Urinary bladder (tissue), 4 donors: Measurements from ENCODE around the gene HOXB3. TPM values are rescaled to one million over a fixed set of nuclear protein-coding genes. Genes with fewer than 3 reads are reported as not detected.

ENCODE experiments used
- DNase-seq: peaks from one replicate; pipeline ENCODE4 v3.0.0-alpha.2; 2015; ENCODE audit errors: extremely low spot score
- H3K27ac ChIP-seq: one replicate; pipeline ENCODE4 v1.5.1; 2013; ENCODE audit warnings: low read depth, mild to moderate bottlenecking, moderate library complexity
- H3K36me3 ChIP-seq: one replicate; pipeline ENCODE4 v1.6.1; 2013; ENCODE audit warnings: mild to moderate bottlenecking, moderate library complexity; ENCODE audit not compliant: insufficient read depth
- H3K4me1 ChIP-seq: one replicate; pipeline ENCODE4 v1.6.1; 2013; ENCODE audit warnings: mild to moderate bottlenecking, moderate library complexity; ENCODE audit not compliant: insufficient read depth
- H3K4me3 ChIP-seq: one replicate; pipeline ENCODE4 v1.5.1; 2013; ENCODE audit warnings: low read depth, low read length
- WGBS: extraction: QIAGEN DNeasy Blood & Tissue Kit; methylation state at CpG from one replicate; pipeline ENCODE4 v1.1.7; 2013; 5-methylcytosine and 5-hydroxymethylcytosine counted together
- polyA plus RNA-seq: library from polyadenylated mRNA; stranded (reverse); fragments of 200-250 nt; gene quantifications from one replicate; pipeline ENCODE4 v1.2.3, GENCODE V29; 2013
- small RNA-seq: library from RNA; depleted of rRNA; stranded (forward); fragments of <200 nt; gene quantifications from one replicate; pipeline ENCODE3, GENCODE V24; 2014
- total RNA-seq: library from RNA; depleted of rRNA; stranded (reverse); fragments of >200 nt; gene quantifications from one replicate; pipeline ENCODE4 v1.2.3, GENCODE V29; 2014
- donor health status: healthy with polysubstance abuse.
- donor health status: healthy.

The HOXB3 gene
- total and polyA plus RNA-seq, 2 donors = 6.1 to 10.8 TPM

DNA sequence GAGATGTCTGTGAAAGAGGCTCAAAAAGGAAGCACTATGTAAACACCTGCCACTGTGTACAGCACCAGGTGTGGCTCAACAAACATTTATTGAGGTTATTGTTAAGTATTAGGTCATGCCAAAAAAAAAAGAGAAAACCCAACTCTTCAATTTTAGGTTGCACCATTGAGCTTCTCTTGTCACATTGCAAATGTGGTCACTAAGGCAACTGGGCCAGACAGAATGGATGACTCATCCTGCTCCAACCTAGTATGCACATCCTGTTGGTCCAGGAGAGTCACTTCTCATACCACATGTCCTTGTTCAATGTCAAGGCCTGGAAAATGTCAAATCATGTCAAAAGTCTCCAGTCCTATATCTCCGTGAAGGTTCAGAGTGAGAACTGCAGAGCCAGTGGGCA lies 84.3 kb downstream of the HOXB3 start:
- DNase-seq = no peak
- Histone ChIP-seq H3K4me1 (no peaks in the 10 kb centered on the region), H3K36me3 (no peaks in the 10 kb centered on the region), H3K27ac (no peak overlapping the region), H3K4me3 (no peak overlapping the region)
- 56% methylated on average over 1 of the region's 1 CpG for WGBS

DNA sequence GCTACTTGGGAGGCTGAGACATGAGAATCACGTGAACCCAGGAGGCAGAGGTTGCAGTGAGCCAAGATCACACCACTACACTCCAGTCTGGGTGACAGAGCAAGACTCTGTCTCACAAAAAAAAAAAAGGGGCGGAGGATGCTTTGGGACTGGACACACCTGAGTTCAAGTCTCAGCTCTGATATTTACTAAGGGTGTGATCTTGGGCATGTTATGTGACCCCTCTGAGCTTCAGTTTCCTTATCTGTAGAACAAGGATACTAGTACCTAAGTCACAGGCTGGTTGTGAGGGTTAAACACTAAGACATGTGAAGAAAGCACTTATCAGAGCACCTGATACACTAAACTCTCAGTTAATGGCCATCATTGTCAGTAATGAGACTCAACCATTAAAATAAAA lies 85.1 kb downstream of the HOXB3 start:
- Histone ChIP-seq H3K4me3 (no peak overlapping the region), H3K4me1 (no peaks in the 10 kb centered on the region), H3K36me3 (no peaks in the 10 kb centered on the region), H3K27ac (no peak overlapping the region)
- no peak for DNase-seq
- WGBS = 87% methylated on average over 2 of the region's 2 CpGs

DNA sequence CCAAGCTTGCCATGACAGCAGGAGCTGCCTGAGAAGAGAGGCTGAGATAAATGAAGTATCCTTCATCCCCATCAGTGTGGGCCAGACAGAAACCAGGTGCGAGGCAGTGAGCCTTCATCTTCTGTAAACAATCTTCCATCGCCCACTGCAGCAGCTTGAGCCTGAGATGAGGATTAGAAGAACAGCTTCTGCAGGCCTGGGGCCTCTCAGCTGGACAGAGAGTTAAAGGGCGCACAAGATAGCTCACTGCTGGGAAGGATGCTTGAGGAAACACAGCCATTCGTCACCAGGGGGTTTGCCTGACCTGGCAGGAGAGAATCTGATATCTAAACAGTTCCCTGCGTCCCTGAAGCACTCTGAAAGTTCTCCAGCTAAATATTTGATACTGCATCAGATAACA lies 86.3 kb downstream of the HOXB3 start:
- Histone ChIP-seq H3K36me3 (no peaks in the 10 kb centered on the region), H3K4me1 (no peaks in the 10 kb centered on the region), H3K27ac (no peak overlapping the region), H3K4me3 (no peak overlapping the region)
- DNase-seq = no peak
- 47% methylated on average over 5 of the region's 5 CpGs for WGBS

DNA sequence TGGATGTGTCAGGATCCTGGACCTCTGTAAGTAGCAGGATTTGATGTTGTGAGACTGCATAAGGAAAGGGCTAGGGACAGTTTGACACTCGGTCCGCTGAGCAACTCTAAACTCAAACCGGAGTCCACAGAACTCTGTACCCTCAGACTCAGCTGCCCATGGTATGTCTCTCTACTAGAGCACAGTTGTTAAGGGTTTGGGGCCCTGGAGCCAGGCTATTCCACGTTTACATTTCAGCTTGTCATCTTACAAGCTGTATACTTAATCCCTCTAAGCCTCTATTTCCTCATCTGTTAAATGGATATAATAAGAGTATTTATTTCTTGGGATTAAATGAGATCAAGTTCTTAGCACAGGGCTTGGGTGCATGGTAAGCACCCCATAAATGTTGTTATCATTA lies 87.1 kb downstream of the HOXB3 start:
- H3K27ac ChIP-seq = no peak overlapping the region

DNA sequence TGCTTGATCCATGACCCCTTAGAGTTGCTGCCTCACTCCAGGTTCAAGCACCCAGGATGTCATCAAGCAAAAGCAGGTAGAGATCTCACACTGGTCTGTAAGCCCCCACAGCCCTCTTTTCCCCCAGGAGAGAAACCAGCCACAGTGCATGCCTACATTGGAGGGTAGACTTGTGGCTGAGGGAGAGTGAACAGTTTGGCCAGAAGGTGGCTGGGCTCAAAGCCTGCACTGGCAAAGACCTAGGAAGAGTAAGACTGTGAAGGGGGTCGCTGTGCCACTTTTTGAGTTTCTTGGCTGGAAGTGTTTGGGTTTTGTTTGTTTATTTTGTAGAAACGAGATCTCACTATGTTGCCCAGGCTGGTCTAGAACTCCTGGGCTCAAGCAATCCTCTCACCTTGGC lies 87.7 kb downstream of the HOXB3 start:
- no peak overlapping the region for H3K27ac ChIP-seq
- 62% methylated on average over 2 of the region's 2 CpGs for WGBS
- no peaks in the 10 kb centered on the region for H3K4me1 ChIP-seq
- H3K4me3 ChIP-seq = no peak overlapping the region
- no peak for DNase-seq
- no peaks in the 10 kb centered on the region for H3K36me3 ChIP-seq

More for the DNA sequence above, 87.1 kb downstream of the HOXB3 start:
- WGBS = 44% methylated on average over 4 of the region's 4 CpGs
- H3K4me1 ChIP-seq = no peaks in the 10 kb centered on the region
- DNase-seq = no peak
- no peak overlapping the region for H3K4me3 ChIP-seq
- H3K36me3 ChIP-seq = no peaks in the 10 kb centered on the region

DNA sequence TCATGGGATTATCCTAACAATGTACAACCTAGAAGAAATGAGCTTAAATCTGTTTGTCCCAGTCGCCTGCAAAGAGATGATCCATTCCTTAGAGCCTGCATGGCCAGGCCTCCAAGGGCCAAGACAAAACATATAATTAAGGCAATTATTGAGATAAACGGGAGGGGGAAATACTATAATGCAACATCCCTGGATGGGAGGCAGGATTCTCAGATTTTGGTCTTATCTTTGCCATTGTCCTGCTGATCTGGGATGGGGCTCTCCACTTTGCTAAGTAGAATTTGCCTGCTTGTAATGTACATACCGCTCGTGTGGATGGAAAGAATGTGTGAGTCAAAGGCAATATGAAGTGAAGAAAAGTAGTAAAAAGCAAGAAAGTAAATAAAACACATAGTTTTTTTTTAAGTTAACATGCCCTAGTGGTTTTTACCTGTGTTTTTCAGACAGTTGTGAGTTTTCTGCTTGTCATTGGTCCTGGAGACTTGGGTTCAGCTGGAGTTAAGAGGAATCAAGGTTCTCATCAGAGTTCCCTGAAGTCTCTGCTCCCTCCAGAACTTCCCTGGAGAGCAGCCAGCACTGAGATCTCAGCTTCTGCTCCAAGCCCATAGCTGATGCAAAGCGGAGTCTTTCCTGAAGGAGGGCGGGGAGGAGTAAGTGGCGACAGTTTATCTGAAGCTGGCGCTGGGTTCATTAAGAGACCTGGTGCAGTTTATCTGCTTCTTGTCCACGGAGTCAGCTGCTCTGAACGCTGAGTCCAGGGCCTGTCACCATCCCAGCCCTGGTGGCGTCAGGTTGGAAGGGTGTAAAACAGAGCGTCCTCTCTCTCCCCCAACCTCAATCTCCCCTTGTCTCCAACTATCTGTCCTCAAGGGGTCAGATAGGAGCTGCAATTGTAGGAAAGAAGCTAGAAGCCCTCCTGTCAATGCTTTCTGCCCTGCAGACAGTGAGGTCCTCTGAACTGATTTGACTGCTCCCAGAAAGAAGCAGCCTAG lies 89.3 kb downstream of the HOXB3 start:
- WGBS = 49% methylated on average over 12 of the region's 12 CpGs
- DNase-seq = no peak
- Histone ChIP-seq H3K27ac (no peak overlapping the region), H3K4me1 (no peaks in the 10 kb centered on the region), H3K4me3 (no peak overlapping the region), H3K36me3 (no peaks in the 10 kb centered on the region)

DNA sequence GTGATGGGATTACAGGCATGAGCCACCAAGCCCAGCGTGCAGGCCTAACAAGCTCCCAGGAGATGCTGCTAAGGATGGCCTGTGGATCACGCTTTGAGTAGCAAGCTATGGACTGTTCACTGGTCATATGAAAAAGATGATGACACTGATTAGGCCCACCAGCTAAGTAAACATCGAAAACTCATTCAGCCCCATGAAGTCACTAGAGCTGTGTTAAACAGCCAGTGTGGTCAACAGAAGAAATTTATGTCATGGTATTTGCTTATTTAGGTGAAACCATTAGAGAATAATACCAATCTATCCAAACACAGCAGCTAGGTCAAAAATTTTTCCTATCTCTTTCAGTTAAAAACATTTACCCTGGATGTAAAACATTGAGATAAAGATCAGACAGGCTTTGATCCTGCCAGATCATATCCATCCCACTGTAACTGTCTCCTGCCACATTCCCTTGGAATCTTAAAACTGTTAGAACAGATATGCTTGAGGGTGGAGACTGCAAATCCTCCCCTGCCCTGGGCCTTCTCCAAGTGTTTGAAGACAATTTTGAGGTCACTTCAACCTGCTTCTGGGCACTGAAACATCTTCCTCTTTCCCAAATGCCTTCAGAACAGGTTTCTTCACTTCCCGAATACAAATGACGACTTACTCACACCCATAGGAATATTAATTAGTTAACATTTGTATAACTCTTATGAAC lies 90.2 kb downstream of the HOXB3 start:
- no peak overlapping the region for H3K27ac ChIP-seq
- H3K4me3 ChIP-seq = no peak overlapping the region
- H3K4me1 ChIP-seq = no peaks in the 10 kb centered on the region
- 92% methylated on average over 5 of the region's 5 CpGs for WGBS
- no peak for DNase-seq
- H3K36me3 ChIP-seq = no peaks in the 10 kb centered on the region

DNA sequence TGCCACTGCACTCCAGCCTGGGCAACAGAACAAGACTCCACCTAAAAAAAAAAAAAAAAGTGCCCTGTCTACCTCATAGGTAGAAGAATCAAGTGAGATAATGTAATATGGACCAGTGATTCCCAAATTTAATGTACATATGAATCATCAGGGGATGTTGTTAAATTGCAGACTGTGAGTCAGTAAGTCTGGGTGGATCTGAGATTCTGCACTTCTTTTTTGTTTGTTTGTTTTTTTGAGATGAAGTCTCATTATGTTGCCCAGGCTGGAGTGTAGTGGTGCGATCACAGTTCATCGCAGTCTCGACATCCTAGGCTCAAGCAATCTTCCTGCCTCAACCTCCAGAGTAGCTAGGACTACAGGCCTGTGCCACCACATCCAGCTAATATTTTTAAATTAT lies 90.8 kb downstream of the HOXB3 start:
- Histone ChIP-seq H3K4me1 (no peaks in the 10 kb centered on the region), H3K4me3 (no peak overlapping the region), H3K36me3 (no peaks in the 10 kb centered on the region), H3K27ac (no peak overlapping the region)
- DNase-seq = no peak
- WGBS = 98% methylated on average over 3 of the region's 3 CpGs

Small RNA genes lying within 50 kb of the gene (small RNA-seq; reads per million reads assigned to genes)
- 0.47 reads per million, percentile 43 among the genes with 10 or more reads in this experiment for gene MIR196A1

Other genes starting within 250 kb of the HOXB3 start
- gene SKAP1, start 160.0 kb downstream of the HOXB3 start, total RNA-seq = 1.7 TPM
- gene SKAP1, start 160.0 kb downstream of the HOXB3 start, polyA plus RNA-seq = 2.1 TPM
- gene HOXB1, start 59.2 kb downstream of the HOXB3 start, total RNA-seq = not detected
- not detected for gene HOXB1, start 59.2 kb downstream of the HOXB3 start, polyA plus RNA-seq
- gene HOXB2, start 45.1 kb downstream of the HOXB3 start, total RNA-seq = 3.1 TPM
- 18.6 TPM for gene HOXB2, start 45.1 kb downstream of the HOXB3 start, polyA plus RNA-seq
- gene HOXB4, start 11.9 kb downstream of the HOXB3 start, total RNA-seq = 2.0 TPM
- gene HOXB4, start 11.9 kb downstream of the HOXB3 start, polyA plus RNA-seq = 2.1 TPM
- 0.16 TPM for gene HOXB5, start 3.5 kb upstream of the HOXB3 start, total RNA-seq
- 1.2 TPM for gene HOXB5, start 3.5 kb upstream of the HOXB3 start, polyA plus RNA-seq
- gene HOXB6, start 14.7 kb upstream of the HOXB3 start, total RNA-seq = 3.1 TPM
- gene HOXB6, start 14.7 kb upstream of the HOXB3 start, polyA plus RNA-seq = 4.0 TPM
- 2.5 TPM for gene HOXB7, start 20.8 kb upstream of the HOXB3 start, total RNA-seq
- 6.7 TPM for gene HOXB7, start 20.8 kb upstream of the HOXB3 start, polyA plus RNA-seq
- gene HOXB8, start 25.1 kb upstream of the HOXB3 start, total RNA-seq = 0.85 TPM
- gene HOXB8, start 25.1 kb upstream of the HOXB3 start, polyA plus RNA-seq = 1.2 TPM
- 0.85 TPM for gene HOXB9, start 36.1 kb upstream of the HOXB3 start, total RNA-seq
- 0.35 TPM for gene HOXB9, start 36.1 kb upstream of the HOXB3 start, polyA plus RNA-seq
- 7.7 TPM for gene PRAC1, start 132.3 kb upstream of the HOXB3 start, total RNA-seq
- 18.0 TPM for gene PRAC1, start 132.3 kb upstream of the HOXB3 start, polyA plus RNA-seq
- 2.1 TPM for gene PRAC2, start 132.9 kb upstream of the HOXB3 start, total RNA-seq
- 1.7 TPM for gene PRAC2, start 132.9 kb upstream of the HOXB3 start, polyA plus RNA-seq
- gene HOXB13, start 138.5 kb upstream of the HOXB3 start, total RNA-seq = 1.7 TPM
- 1.5 TPM for gene HOXB13, start 138.5 kb upstream of the HOXB3 start, polyA plus RNA-seq
- gene TTLL6, start 227.0 kb upstream of the HOXB3 start, total RNA-seq = not detected
- 0.15 TPM for gene TTLL6, start 227.0 kb upstream of the HOXB3 start, polyA plus RNA-seq
- 67.5 TPM for gene CALCOCO2, start 240.8 kb upstream of the HOXB3 start, total RNA-seq
- gene CALCOCO2, start 240.8 kb upstream of the HOXB3 start, polyA plus RNA-seq = 165 TPM